Breast epithelium (tissue), 4 donors: ENCODE results near the gene ARFRP1. TPM values are rescaled to one million over a fixed set of nuclear protein-coding genes. Genes with fewer than 3 reads are reported as not detected.

ENCODE experiments used
- DNase-seq, 2 donors: peaks; one replicate each; pipeline ENCODE4 v3.0.0-alpha.2; 2019; ENCODE audit warnings: low spot score in 2 of 2
- H3K27ac ChIP-seq, 2 donors: fragments of 200-600 bp; sonication (generic) in 1 of 2; one replicate each; pipeline ENCODE4 v1.5.1; 2016 to 2019; ENCODE audit warnings: mild to moderate bottlenecking in 1 of 2
- H3K27me3 ChIP-seq, 2 donors: fragments of 200-600 bp; sonication (generic) in 1 of 2; one replicate each; pipeline versions ENCODE4 v1.5.1 to v1.6.0; 2017 to 2019; ENCODE audit warnings: control low read depth in 1 of 2, mild to moderate bottlenecking in 1 of 2
- H3K36me3 ChIP-seq: fragments of 200-600 bp; one replicate; pipeline ENCODE4 v1.5.1; 2019
- H3K4me1 ChIP-seq, 2 donors: fragments of 200-600 bp; sonication (generic); one replicate each; pipeline ENCODE4 v1.5.1; 2016 to 2019; ENCODE audit warnings: control low read depth in 1 of 2
- H3K4me3 ChIP-seq, 3 donors: fragments of 200-600 bp; sonication (generic); 1 replicate in 2 of 3; 2 replicates in 1 of 3; pipeline ENCODE4 v1.5.1; 2016 to 2019; ENCODE audit warnings: mild to moderate bottlenecking in 3 of 3, moderate library complexity in 2 of 3
- H3K9me3 ChIP-seq, 2 donors: fragments of 200-600 bp; sonication (generic) in 1 of 2; one replicate each; pipeline ENCODE4 v1.5.1; 2016 to 2019; ENCODE audit warnings: control low read depth in 1 of 2
- CTCF ChIP-seq, 3 donors: fragments of 450-650 bp; IDR thresholded peaks; one replicate each; pipeline ENCODE4 v1.5.1; 2016 to 2017; ENCODE audit warnings: antibody characterized with exemption in 3 of 3, mild to moderate bottlenecking in 3 of 3, moderate library complexity in 3 of 3
- POLR2A ChIP-seq: fragments of 450-650 bp; IDR thresholded peaks from one replicate; pipeline ENCODE4 v1.6.1; 2016; ENCODE audit warnings: antibody characterized with exemption, mild to moderate bottlenecking, moderate library complexity
- POLR2AphosphoS5 ChIP-seq, 3 donors: sonication (generic); formaldehyde crosslinking; IDR thresholded peaks; one replicate each; pipeline ENCODE4 v1.6.1; 2017; ENCODE audit warnings: antibody characterized with exemption in 3 of 3
- intact Hi-C: fragments of 100-400 bp; cut with DNase I; formaldehyde crosslinking; loops from one replicate; pipeline ENCODE4 v1.15.1; 2023; ENCODE audit warnings: low total_unique reads
- total RNA-seq, 3 donors: library from RNA; depleted of rRNA; stranded (reverse); fragments of >200 nt; gene quantifications; one replicate each; pipeline ENCODE4 v1.1.0, GENCODE V29; 2016

Gene ARFRP1
- total RNA-seq, 3 donors from 2014 or later: 30.7 to 41.0 (median 32.3) TPM

- peaks cover 0 to 9% of the 10 kb centered on the region in 2 donors for H3K4me1 ChIP-seq
- H3K4me3 ChIP-seq: no peak overlapping the region
- intact Hi-C loops: no loop called here
- TF ChIP-seq POLR2A (no peak), POLR2AphosphoS5 (IDR thresholded peaks at IDR 0.05) (no peak), CTCF (IDR thresholded peaks at IDR 0.05) (no peak)
- no peaks in the 10 kb centered on the region for H3K36me3 ChIP-seq
- no peak for DNase-seq
- H3K9me3 ChIP-seq: no peaks in the 10 kb centered on the region
- no peaks in the 10 kb centered on the region for H3K27me3 ChIP-seq
- peak overlapping the region in 1 of 2 donors; percentile 96 for H3K27ac ChIP-seq
These were observed 18.5 kb downstream of the ARFRP1 start for GRCh38 chr20:63689046-63690002.

- H3K4me1 ChIP-seq: peaks cover 0 to 9% of the 10 kb centered on the region in 2 donors
- intact Hi-C loops: no loop called here
- peak overlapping the region in 1 of 2 donors; percentile 96 for H3K27ac ChIP-seq
These were observed 19.3 kb downstream of the ARFRP1 start for GRCh38 chr20:63688228-63689045.

GRCh38 chr20:63687419-63688178 is 20.2 kb downstream of the ARFRP1 start:
- H3K27ac ChIP-seq: peak overlapping the region; percentile 45 to 96
- H3K36me3 ChIP-seq: no peaks in the 10 kb centered on the region
- no peak for DNase-seq
- no peak overlapping the region for H3K4me3 ChIP-seq
- intact Hi-C loops: no loop called here
- H3K9me3 ChIP-seq: no peaks in the 10 kb centered on the region
- H3K4me1 ChIP-seq: peaks cover 5 to 13% of the 10 kb centered on the region in 2 donors
- no peaks in the 10 kb centered on the region for H3K27me3 ChIP-seq
- no peak for TF ChIP-seq POLR2AphosphoS5 (IDR thresholded peaks at IDR 0.05)
- TF ChIP-seq CTCF (IDR thresholded peaks at IDR 0.05): no peak
- no peak for TF ChIP-seq POLR2A

More at GRCh38 chr20:63688228-63689045, 19.3 kb downstream of the ARFRP1 start:
- H3K36me3 ChIP-seq: no peaks in the 10 kb centered on the region
- H3K9me3 ChIP-seq: no peaks in the 10 kb centered on the region
- no peaks in the 10 kb centered on the region for H3K27me3 ChIP-seq
- TF ChIP-seq POLR2AphosphoS5 (IDR thresholded peaks at IDR 0.05) (no peak), POLR2A (no peak), CTCF (IDR thresholded peaks at IDR 0.05) (no peak)
- H3K4me3 ChIP-seq: no peak overlapping the region
- no peak for DNase-seq

- TF ChIP-seq POLR2AphosphoS5 (IDR thresholded peaks at IDR 0.05) (peak in 2 of 3 donors; percentile 81 to 88), POLR2A (no peak), CTCF (IDR thresholded peaks at IDR 0.05) (no peak)
- intact Hi-C loops: no loop called here
- Histone ChIP-seq H3K9me3 (no peaks in the 10 kb centered on the region), H3K4me3 (peak overlapping the region in 2 of 3 donors; percentile 2 to 39), H3K36me3 (no peaks in the 10 kb centered on the region), H3K4me1 (peaks cover 8 to 18% of the 10 kb centered on the region in 2 donors), H3K27ac (peak overlapping the region; percentile 45 to 96), H3K27me3 (no peaks in the 10 kb centered on the region)
- DNase-seq: no peak
These were observed 21.1 kb downstream of the ARFRP1 start for GRCh38 chr20:63686492-63687321.
